ENCODE data around the gene CABP4.

DNA sequence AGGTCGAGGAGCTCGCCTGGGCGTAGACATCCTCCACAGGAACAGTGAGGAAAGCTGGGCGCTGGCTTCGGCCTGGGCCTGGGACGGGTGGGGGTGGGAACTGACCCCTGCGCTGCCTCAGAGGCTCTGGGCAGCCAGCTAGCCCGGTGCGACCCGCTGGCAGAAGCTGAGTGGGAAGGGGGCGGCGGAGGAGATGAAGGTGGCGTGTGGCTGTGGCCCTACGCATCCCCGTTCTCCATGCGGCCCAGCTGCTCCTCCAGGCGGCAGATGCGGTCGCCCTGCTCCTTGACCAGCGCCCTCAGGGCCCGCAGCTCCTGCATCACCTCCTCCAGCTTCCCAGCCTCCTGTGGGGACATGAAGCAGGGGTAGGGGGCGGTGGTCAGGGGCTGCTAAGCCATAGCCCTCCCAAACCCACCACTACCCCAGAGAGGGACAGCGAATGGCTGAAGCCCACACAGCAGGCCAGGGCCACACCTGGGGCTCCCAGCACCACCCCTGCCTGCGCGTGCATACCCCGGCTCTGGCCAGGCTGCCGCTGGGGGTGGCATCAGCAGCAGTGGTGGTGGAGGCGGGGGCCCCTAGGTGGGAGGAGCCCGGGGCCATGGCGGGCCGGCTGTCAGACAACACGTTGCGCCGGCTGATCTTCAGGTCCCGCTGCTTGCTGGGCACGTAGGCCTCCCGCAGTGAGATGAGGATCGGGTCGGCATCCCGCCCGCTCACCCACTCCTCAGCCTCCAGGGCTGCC lies 16.8 kb upstream of the CABP4 start:
- TF ChIP-seq, protein P1, sequence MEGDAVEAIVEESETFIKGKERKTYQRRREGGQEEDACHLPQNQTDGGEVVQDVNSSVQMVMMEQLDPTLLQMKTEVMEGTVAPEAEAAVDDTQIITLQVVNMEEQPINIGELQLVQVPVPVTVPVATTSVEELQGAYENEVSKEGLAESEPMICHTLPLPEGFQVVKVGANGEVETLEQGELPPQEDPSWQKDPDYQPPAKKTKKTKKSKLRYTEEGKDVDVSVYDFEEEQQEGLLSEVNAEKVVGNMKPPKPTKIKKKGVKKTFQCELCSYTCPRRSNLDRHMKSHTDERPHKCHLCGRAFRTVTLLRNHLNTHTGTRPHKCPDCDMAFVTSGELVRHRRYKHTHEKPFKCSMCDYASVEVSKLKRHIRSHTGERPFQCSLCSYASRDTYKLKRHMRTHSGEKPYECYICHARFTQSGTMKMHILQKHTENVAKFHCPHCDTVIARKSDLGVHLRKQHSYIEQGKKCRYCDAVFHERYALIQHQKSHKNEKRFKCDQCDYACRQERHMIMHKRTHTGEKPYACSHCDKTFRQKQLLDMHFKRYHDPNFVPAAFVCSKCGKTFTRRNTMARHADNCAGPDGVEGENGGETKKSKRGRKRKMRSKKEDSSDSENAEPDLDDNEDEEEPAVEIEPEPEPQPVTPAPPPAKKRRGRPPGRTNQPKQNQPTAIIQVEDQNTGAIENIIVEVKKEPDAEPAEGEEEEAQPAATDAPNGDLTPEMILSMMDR (IDR thresholded peaks at IDR 0.05): no peak
- no peak for TF ChIP-seq POLR2AphosphoS5 (IDR thresholded peaks at IDR 0.05)
- no peak for TF ChIP-seq POLR2A (IDR thresholded peaks at IDR 0.05)
